ENCODE results near the gene SPIRE2.

DNA sequence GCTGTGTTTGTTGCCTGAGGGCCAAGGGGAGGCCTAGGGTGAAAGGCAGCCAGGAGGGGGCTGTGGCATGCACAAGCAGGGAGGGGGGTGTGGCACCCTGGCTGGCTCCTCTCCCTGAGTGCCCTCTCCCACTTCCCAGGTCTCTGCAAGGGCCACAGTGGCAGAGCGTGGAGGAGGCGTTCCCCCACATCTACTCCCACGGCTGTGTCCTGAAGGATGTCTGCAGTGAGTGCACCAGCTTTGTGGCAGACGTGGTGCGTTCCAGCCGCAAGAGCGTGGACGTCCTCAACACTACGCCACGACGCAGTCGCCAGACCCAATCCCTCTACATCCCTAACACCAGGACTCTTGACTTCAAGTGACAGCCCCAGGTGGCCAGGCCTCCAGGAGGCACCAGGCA, 41.6 kb downstream of the SPIRE2 start:
- TF ChIP-seq POLR2A (IDR thresholded peaks at IDR 0.05; ENCODE audit: low read length) (no peak), GATA1 (IDR thresholded peaks at IDR 0.05; ENCODE audit: low read depth, low read length) (no peak)
